Stomach (tissue), 4 donors: Measurements from ENCODE around the gene C16orf96.

Source experiments
- CTCF ChIP-seq, 7 experiments: fragments of 450-650 bp in 4 of 7; fragments of 200-600 bp in 3 of 7; sonication (generic) in 3 of 7; IDR thresholded peaks; one replicate each; pipeline ENCODE4 v1.5.1; 2016 to 2019; ENCODE audit warnings: antibody characterized with exemption in 7 of 7, control low read depth in 2 of 7, mild to moderate bottlenecking in 1 of 7
- EP300 ChIP-seq: sonication (generic); formaldehyde crosslinking; IDR thresholded peaks from one replicate; pipeline ENCODE4 v1.6.1; 2017; ENCODE audit warnings: antibody characterized with exemption
- POLR2A ChIP-seq, 4 donors: fragments of 450-650 bp; IDR thresholded peaks; one replicate each; pipeline ENCODE4 v1.6.1; 2016; ENCODE audit warnings: antibody characterized with exemption in 4 of 4, control low read depth in 2 of 4, mild to moderate bottlenecking in 1 of 4, moderate library complexity in 1 of 4
- POLR2AphosphoS5 ChIP-seq, 3 donors: sonication (generic); formaldehyde crosslinking; IDR thresholded peaks; one replicate each; pipeline ENCODE4 v1.6.1; 2016; ENCODE audit warnings: antibody characterized with exemption in 3 of 3

GRCh38 chr16:4586291-4586690 is 30.2 kb downstream of the C16orf96 start:
- TF ChIP-seq EP300 = no peak
- no peak for TF ChIP-seq CTCF (IDR thresholded peaks at IDR 0.05)
- no peak for TF ChIP-seq POLR2AphosphoS5 (IDR thresholded peaks at IDR 0.05)
- no peak for TF ChIP-seq POLR2A (IDR thresholded peaks at IDR 0.05)
